Endothelial cell of umbilical vein (primary cell): ENCODE measurements around the gene SLFNL1.

Source experiments
- EZH2 ChIP-seq: IDR thresholded peaks from 2 replicates; pipeline ENCODE4 v1.6.1; 2012; ENCODE audit warnings: borderline replicate concordance, low read depth, mild to moderate bottlenecking, moderate library complexity, low read length, inconsistent platforms; ENCODE audit not compliant: severe bottlenecking
- MAX ChIP-seq: IDR thresholded peaks from 2 replicates; pipeline ENCODE4 v1.6.1; 2011; ENCODE audit not compliant: insufficient read depth, insufficient read length
- POLR2A ChIP-seq: IDR thresholded peaks from 2 replicates; pipeline ENCODE4 v1.6.1; 2012; ENCODE audit warnings: low read depth, mild to moderate bottlenecking, control low read depth, low read length
- POLR2AphosphoS5 ChIP-seq: IDR thresholded peaks from 2 replicates; pipeline ENCODE4 v1.6.1; 2012; ENCODE audit warnings: low read depth, mild to moderate bottlenecking, control low read depth, low read length, moderate library complexity; ENCODE audit not compliant: insufficient read depth
- TF ChIP-seq, protein P1 (sequence below), 2 donors: IDR thresholded peaks; 1 replicate in 1 of 2; 2 replicates in 1 of 2; pipeline ENCODE4 v1.5.1; 2011; ENCODE audit warnings: low read length in 2 of 2, mild to moderate bottlenecking in 2 of 2, moderate library complexity in 2 of 2, control low read depth in 1 of 2, inconsistent platforms in 1 of 2, low read depth in 1 of 2; ENCODE audit not compliant: insufficient read depth in 1 of 2; ENCODE audit errors: extremely low read depth in 1 of 2

GRCh38 chr1:40987439-40988276 is 33.9 kb downstream of the SLFNL1 start:
- TF ChIP-seq, protein P1, sequence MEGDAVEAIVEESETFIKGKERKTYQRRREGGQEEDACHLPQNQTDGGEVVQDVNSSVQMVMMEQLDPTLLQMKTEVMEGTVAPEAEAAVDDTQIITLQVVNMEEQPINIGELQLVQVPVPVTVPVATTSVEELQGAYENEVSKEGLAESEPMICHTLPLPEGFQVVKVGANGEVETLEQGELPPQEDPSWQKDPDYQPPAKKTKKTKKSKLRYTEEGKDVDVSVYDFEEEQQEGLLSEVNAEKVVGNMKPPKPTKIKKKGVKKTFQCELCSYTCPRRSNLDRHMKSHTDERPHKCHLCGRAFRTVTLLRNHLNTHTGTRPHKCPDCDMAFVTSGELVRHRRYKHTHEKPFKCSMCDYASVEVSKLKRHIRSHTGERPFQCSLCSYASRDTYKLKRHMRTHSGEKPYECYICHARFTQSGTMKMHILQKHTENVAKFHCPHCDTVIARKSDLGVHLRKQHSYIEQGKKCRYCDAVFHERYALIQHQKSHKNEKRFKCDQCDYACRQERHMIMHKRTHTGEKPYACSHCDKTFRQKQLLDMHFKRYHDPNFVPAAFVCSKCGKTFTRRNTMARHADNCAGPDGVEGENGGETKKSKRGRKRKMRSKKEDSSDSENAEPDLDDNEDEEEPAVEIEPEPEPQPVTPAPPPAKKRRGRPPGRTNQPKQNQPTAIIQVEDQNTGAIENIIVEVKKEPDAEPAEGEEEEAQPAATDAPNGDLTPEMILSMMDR (IDR thresholded peaks at IDR 0.05; ENCODE audit: extremely low read depth in 1 of 2, insufficient read depth in 1 of 2, low read depth in 1 of 2, low read length in 2 of 2): no peak
- TF ChIP-seq POLR2AphosphoS5 (no peak), EZH2 (no peak), POLR2A (no peak), MAX (no peak)
